Sigmoid colon (tissue), 4 donors: ENCODE results near the gene SGTA.

Experiments
- EP300 ChIP-seq, 4 donors: sonication (generic); formaldehyde crosslinking; IDR thresholded peaks; one replicate each; pipeline ENCODE4 v1.6.1; 2017; ENCODE audit warnings: antibody characterized with exemption in 4 of 4
- TF ChIP-seq, protein P1 (sequence below), 4 experiments: fragments of 450-650 bp in 3 of 4; fragments of 200-600 bp in 1 of 4; IDR thresholded peaks; one replicate each; pipeline ENCODE4 v1.5.1; 2016 to 2019; ENCODE audit warnings: antibody characterized with exemption in 4 of 4, mild to moderate bottlenecking in 3 of 4, moderate library complexity in 2 of 4

DNA sequence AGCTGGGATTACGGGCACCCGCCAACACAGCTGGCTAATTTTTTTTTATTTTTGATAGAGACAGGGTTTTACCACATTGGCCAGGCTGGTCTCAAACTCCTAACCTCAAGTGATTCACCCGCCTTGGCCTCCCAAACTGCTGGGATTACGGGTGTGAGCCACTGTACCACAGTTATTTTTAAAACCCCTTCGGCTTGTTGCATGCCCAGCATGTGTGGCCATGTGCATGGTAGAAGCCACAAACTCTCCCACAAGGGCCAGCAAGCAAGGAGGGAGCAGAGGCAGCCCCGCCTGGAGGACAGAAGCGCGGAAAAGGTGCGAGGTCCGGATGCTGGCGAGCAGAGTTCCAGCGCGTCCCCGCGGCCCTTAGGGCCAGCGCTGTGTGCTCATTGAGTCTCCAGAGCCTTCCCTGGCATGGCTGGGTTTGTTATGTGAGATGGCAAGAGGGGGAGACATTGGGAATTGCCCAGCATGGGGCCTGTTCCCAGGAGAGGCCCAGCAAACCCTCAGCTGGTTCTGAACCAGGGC is 15.1 kb upstream of the SGTA start:
- TF ChIP-seq, protein P1, sequence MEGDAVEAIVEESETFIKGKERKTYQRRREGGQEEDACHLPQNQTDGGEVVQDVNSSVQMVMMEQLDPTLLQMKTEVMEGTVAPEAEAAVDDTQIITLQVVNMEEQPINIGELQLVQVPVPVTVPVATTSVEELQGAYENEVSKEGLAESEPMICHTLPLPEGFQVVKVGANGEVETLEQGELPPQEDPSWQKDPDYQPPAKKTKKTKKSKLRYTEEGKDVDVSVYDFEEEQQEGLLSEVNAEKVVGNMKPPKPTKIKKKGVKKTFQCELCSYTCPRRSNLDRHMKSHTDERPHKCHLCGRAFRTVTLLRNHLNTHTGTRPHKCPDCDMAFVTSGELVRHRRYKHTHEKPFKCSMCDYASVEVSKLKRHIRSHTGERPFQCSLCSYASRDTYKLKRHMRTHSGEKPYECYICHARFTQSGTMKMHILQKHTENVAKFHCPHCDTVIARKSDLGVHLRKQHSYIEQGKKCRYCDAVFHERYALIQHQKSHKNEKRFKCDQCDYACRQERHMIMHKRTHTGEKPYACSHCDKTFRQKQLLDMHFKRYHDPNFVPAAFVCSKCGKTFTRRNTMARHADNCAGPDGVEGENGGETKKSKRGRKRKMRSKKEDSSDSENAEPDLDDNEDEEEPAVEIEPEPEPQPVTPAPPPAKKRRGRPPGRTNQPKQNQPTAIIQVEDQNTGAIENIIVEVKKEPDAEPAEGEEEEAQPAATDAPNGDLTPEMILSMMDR (IDR thresholded peaks at IDR 0.05) = no peak
- TF ChIP-seq EP300 (IDR thresholded peaks at IDR 0.05) = no peak
